ENCODE data around the gene SPNS3.
A peak's percentile ranks its signal among the peaks of the same experiment; 100 is the strongest.

SPNS3 gene

GRCh38 chr17:4469552-4469951 is 35.8 kb downstream of the SPNS3 start:
- DNase-seq (ENCODE audit: low read depth in 2 of 2) = no peak

- DNase-seq (ENCODE audit: low read depth in 2 of 2) = no peak
Observed at GRCh38 chr17:4472286-4472685, 38.5 kb downstream of the SPNS3 start.

GRCh38 chr17:4474093-4474492 is 40.4 kb downstream of the SPNS3 start:
- no peak for DNase-seq (ENCODE audit: low read depth in 2 of 2)

DNA sequence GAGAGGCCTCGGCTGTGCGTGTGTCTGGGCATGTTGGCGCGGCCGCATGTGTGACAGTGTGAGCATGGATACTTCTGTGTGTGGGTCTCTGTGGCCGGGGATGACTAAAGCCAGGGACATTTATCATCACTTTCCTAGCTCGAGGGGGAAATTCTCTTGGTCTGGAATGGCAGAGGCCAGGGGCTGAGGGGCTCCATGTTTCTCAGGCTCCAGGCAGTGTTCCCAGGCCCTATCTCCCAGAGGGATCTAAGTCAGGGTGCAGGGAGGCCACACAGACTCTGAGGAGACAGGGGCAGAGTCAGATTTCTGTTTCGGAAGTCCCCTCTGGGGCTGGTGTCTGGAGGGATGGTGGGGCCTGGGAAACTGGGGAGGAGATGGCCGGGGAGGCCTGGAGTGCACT is 41.3 kb downstream of the SPNS3 start:
- no peak for DNase-seq (ENCODE audit: low read depth in 2 of 2)

DNA sequence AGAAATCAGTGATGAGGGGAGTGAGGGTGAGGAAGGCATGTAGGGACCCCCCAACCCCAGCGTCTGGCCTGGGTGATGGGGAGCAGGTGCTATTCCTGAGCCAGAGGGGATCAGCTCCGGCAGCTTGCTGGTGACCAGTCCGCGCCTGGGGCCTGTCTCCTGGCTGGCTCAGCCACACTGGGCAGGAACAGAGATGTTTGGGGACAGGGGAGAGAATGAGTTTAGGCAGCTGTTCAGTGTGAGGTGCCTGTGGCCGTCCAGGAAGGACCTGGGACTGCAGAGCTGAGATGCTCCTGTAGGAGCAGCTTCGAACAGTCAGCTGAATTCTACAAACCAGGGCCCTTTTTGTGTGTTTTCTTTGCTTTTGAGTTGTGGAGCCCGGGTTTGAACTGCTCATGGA is 41.7 kb downstream of the SPNS3 start:
- DNase-seq (ENCODE audit: low read depth in 2 of 2) = no peak

DNA sequence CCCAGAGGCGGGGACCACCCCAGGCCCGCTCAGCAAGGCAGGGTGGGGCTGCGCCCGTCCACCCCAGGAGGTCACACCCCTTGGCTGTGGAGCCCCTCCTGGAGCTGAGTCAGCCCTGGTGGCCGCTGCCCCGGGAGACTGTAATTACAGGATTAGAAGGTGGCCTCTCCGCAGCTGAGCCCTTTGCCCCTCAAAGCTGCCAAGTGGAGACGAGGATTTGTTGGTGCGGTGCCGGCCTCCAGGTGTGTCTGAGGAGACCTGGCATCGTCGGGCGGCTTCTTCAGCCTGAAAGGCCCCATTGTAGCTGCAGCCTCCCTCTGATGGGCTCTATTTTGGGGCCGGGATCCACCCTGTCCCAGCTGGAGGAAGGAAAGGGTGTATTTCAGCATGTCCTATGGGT is 42.3 kb downstream of the SPNS3 start:
- no peak for DNase-seq (ENCODE audit: low read depth in 2 of 2)

DNA sequence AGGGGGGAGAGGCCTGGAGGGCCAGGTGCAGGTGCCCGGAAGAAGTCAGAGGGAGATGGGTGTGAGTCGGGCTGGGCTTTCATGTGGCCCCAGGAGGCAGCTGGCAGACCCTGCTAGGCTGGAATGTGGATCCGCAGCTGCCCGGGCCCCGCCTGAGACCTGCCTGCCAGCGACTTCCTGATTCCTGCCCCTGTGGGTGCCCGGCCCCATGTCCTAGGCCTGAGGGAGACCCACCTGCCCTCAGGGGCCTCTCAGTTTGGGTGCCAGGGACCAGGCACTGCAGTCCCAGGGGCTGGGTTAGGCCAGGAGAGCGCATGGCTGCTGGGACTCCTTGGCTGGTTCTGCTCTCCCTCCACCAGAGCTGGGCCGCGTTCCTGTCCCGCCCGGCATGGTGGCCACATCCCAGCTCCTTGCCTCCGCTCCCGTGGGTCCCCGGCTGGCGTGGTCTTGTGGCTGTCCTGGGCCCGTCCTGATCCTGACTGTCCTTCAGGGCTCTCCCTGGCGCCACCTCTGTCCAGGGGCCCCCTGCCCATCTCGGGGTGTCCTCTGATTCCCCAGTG is 42.9 kb downstream of the SPNS3 start:
- DNase-seq (ENCODE audit: low read depth in 2 of 2) = no peak

GRCh38 chr17:4477255-4477791 is 43.6 kb downstream of the SPNS3 start:
- no peak for DNase-seq (ENCODE audit: low read depth in 2 of 2)

DNA sequence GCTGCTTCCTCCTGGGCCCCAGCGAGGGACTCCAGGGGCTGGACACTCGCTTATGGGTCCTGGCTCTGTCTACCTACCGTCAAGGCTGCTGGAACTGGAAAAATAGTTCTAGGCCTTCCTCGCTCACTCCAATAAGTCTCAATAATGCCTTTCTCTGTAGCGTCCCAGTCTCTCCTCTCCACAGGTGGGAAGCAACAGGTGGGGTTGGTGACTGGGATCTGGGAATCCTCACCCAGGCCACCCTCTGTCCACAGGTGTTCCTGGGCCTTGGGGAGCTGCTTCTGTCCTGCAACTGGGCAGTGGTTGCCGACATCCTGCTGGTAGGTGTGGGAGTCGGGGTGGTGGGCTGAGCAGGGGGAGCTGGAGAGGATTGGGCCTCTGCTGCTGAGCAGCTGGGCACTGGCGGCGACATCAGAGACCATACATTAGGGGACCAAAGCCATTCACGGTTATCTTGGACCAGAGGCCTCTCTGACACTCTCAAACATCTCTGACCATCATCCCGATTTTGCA is 44.6 kb downstream of the SPNS3 start:
- no peak for DNase-seq (ENCODE audit: low read depth in 2 of 2)

DNA sequence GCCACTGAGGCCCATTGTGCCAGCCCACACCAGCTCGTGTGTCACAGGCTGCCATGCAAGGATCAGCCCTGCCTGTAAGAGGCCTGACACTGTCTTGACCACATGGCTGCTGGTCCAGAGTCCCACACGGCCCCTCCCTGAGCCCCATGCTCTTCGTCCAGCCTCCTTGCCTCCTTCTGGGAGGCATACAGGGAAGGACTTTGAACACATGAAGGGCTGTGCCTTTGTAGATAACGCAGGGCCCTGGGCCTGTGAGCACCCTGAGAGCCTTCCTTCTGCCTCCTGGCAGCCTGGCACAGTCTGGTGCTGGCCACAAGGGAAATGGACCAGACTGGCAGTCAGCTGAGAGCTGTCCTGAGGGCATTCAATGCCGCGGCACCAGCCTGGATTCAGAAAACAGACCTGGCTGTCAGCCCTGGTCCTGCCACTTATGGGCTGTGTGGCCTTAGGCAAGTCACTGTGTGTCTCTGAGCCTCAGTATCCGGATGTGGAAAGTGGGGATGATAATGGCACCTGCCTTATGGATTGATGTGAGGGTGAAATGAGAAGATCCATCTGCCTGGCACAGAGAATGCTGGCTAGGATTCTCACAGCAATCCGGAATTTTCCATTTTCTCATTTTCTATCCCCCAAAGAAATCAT is 45.7 kb downstream of the SPNS3 start:
- DNase-seq (ENCODE audit: low read depth in 2 of 2) = no peak

GRCh38 chr17:4479982-4480751 is 46.4 kb downstream of the SPNS3 start:
- no peak for DNase-seq (ENCODE audit: low read depth in 2 of 2)

DNA sequence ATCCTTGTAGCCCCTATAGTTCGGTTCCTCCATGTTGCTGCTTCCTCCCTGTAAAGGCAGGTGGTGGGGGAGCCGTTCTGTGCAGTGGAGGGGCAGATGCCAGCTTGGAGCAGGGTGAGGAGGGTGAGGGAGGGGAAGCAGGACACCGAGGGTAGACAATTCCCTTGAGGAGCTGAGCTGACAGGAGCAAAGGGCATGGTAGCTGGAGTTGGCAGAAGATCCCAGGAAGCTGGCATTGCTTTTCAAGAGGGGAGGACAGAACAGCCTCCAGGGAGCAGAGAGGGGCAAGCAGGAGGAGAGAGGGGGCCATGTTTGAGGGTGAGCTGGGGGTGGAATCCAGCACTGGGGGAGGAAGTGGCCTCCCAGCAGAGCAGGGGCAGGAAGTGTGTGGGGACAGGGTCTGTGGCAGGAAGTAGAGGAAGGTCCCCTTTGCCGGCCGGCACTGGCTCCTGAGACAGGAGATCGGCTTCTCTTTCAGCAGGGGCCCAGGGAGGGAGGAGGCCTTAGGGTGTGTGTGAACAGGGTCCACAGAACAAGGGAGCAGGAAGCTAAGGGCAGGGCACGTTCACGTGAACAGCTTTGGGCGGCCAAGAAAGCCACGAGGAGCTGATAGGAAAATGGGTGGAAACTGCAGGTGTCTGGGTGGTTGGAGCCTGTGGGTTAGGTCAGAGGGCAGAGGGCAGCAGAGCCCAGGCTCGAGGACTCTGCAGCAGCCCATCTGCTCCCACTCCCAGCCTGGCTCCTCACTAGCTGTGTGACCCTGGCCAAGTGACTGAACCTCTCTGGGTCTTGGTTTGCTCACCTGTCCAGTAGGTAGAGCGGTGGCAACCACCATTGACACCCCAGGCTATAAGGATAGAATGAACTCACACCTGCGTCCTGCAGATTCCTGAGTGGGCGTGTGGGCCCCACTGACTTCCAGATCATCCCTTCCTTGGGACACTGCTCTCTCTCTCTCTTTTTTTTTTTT is 47.5 kb downstream of the SPNS3 start:
- DNase-seq (ENCODE audit: low read depth in 2 of 2) = no peak

- no peak for DNase-seq (ENCODE audit: low read depth in 2 of 2)
Observed at GRCh38 chr17:4482338-4483011, 48.7 kb downstream of the SPNS3 start.

DNA sequence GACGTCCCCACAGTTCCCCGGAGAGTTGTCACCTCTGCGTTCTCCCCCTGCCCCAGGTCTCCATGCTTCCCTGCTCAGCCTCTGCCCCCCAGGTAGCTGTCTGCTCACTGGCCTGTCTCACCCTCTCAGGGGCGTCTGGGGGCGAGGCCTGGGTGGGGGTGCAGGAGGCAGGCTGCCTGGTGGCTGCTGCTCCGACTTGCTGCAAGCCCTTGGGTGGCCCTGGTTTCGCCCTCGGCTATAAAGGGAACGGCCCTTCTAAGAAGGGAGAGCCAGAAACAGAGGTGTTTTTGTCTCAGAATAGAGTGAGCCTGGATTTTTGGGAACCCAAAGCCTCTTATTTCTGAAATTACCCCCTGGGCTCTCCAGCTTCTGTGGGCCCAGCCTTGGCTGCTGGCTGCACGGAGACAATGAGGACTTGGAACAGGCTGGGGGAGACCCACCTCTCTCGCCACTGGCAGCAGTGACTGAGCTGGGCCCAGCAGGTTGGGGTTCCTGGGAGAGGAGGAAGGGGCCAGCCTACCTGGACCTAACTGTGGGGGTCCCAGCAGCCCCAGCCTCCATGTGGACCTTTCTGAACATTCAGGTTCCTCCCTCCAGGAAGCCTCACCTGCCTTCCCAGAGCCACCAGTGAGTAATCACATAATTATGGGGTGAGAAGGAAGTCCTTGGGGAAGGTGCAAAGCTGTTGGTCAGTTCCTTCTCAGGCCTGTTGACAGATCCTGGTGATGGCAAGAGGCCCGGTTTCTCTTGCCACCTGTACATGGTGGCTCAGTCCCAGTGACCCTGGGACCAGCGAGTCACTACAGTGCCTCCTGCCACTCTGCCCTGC is 49.5 kb downstream of the SPNS3 start:
- no peak for DNase-seq (ENCODE audit: low read depth in 2 of 2)

GRCh38 chr17:4485676-4486646 is 52.2 kb downstream of the SPNS3 start:
- peak; percentile 28 to 31 for DNase-seq (ENCODE audit: low read depth in 2 of 2)

- no peak for DNase-seq (ENCODE audit: low read depth in 2 of 2)
Observed at GRCh38 chr17:4487296-4487695, 53.6 kb downstream of the SPNS3 start.

GRCh38 chr17:4487820-4488716 is 54.3 kb downstream of the SPNS3 start:
- DNase-seq (ENCODE audit: low read depth in 2 of 2) = no peak
